Fibroblast of lung (primary cell): ENCODE results near the gene CSTB. TPM values are rescaled to one million over a fixed set of nuclear protein-coding genes. Genes with fewer than 3 reads are reported as not detected.

Experiments used
- DNase-seq, 2 donors: peaks; one replicate each; pipeline versions ENCODE4 v3.0.0 to v3.0.0-alpha.2; 2010; ENCODE audit warnings: low read depth in 2 of 2
- H2AFZ ChIP-seq: 2 replicates; pipeline ENCODE4 v1.5.1; 2012; ENCODE audit warnings: low read length, control low read depth, inconsistent platforms
- H3K27ac ChIP-seq: 2 replicates; pipeline ENCODE4 v1.5.1; 2011; ENCODE audit warnings: low read length, control low read depth; ENCODE audit not compliant: insufficient read depth
- H3K27me3 ChIP-seq: 2 replicates; pipeline ENCODE4 v1.5.1; 2011; ENCODE audit warnings: mild to moderate bottlenecking, low read length; ENCODE audit not compliant: control insufficient read depth, insufficient read depth
- H3K36me3 ChIP-seq: 2 replicates; pipeline ENCODE4 v1.5.1; 2011; ENCODE audit warnings: low read length; ENCODE audit not compliant: control insufficient read depth, insufficient read depth
- H3K4me1 ChIP-seq: 2 replicates; pipeline ENCODE4 v1.5.1; 2011; ENCODE audit warnings: low read length; ENCODE audit not compliant: control insufficient read depth, insufficient read depth; ENCODE audit errors: extremely low read depth
- H3K4me2 ChIP-seq: 2 replicates; pipeline ENCODE4 v1.5.1; 2011; ENCODE audit warnings: low read length, control low read depth; ENCODE audit not compliant: insufficient read depth; ENCODE audit errors: extremely low read depth
- H3K4me3 ChIP-seq, 4 experiments: fragments of 200-600 bp in 1 of 4; sonication (generic) in 1 of 4; replicated peaks in 1 of 4; 2 replicates each; pipeline ENCODE4 v1.5.1; 2011 to 2016; ENCODE audit warnings: low read length in 4 of 4, low read depth in 3 of 4, mild to moderate bottlenecking in 3 of 4, control low read depth in 2 of 4, inconsistent platforms in 1 of 4, mixed read lengths in 1 of 4; ENCODE audit not compliant: insufficient read depth in 1 of 4; ENCODE audit errors: control extremely low read depth in 1 of 4
- H3K79me2 ChIP-seq: 2 replicates; pipeline ENCODE4 v1.5.1; 2012; ENCODE audit warnings: mild to moderate bottlenecking, low read length, inconsistent platforms; ENCODE audit not compliant: control insufficient read depth, insufficient read depth
- H3K9ac ChIP-seq: 2 replicates; pipeline ENCODE4 v1.5.1; 2011; ENCODE audit warnings: mild to moderate bottlenecking, low read length, control low read depth; ENCODE audit not compliant: insufficient read depth
- H3K9me3 ChIP-seq: 2 replicates; pipeline ENCODE4 v1.5.1; 2012; ENCODE audit warnings: low read depth, low read length; ENCODE audit not compliant: control insufficient read depth, insufficient read depth
- H4K20me1 ChIP-seq: 2 replicates; pipeline ENCODE4 v1.5.1; 2011; ENCODE audit warnings: low read length; ENCODE audit not compliant: control insufficient read depth, insufficient read depth; ENCODE audit errors: extremely low read depth
- CTCF ChIP-seq, 2 donors: IDR thresholded peaks in 1 of 2; conservative IDR thresholded peaks in 1 of 2; 1 replicate in 1 of 2; 2 replicates in 1 of 2; pipeline ENCODE4 v1.5.1; 2011 to 2012; ENCODE audit warnings: low read length in 2 of 2, control low read depth in 1 of 2, inconsistent platforms in 1 of 2, low read depth in 1 of 2, mild to moderate bottlenecking in 1 of 2
- EZH2 ChIP-seq: IDR thresholded peaks from 2 replicates; pipeline ENCODE4 v1.5.1; 2012; ENCODE audit warnings: low read length, control low read depth, mild to moderate bottlenecking; ENCODE audit errors: missing control alignments
- polyA plus RNA-seq, 2 donors: library from polyadenylated mRNA; depleted of rRNA in 1 of 2; stranded (reverse) in 1 of 2; unstranded in 1 of 2; fragments of >200 nt; gene quantifications; 2 replicates each; pipeline ENCODE4 v1.2.1, GENCODE V29; 2011 to 2012; ENCODE audit warnings: missing spikeins in 1 of 2
- total RNA-seq: library from RNA; depleted of rRNA; stranded (reverse); fragments of >200 nt; gene quantifications from 2 replicates; pipeline ENCODE4 v1.2.1, GENCODE V29; 2014

The CSTB gene
- total and polyA plus RNA-seq, 2 donors (not counting 1 experiment from before 2014, with no cell fraction given), result 24.8 to 72.5 TPM

DNA sequence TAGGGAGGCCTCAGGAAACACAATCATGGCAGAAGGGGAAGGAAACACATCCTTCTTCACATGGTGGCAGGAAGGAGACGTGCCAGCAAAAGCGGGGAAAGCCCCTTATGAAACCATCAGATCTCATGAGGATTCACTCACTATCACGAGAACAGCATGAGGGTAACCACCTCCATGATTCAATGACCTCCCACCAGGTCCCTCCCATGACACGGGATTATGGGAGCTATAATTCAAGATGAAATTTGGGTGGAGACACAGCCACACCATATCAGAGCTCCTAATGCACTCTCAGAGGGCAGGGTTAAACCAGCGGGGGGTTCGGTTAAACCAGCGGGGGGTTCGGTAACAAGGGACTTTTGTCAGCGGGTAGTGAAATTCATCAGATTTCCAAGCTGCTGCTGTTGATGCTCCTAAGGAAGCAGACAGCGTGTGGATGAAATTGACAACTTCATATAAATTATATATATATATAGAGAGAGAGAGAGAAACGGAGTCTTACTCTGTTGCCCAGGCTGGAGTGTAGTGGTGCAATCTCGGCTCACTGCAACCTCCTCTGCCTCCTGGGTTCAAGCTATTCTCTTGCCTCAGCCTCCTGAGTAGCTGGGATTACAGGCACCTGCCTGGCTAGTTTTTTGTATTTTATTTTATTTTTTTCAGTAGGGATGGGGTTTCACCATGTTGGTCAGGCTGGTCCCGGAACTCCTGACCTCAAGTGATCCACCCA is 4.2 kb downstream of the CSTB start:
- Histone ChIP-seq H3K79me2 (peaks cover 21% of the 10 kb centered on the region), H3K9me3 (no peaks in the 10 kb centered on the region), H3K36me3 (peaks cover 11% of the 10 kb centered on the region), H4K20me1 (no peaks in the 10 kb centered on the region), H3K4me3 (no peak overlapping the region), H2AFZ (no peak overlapping the region), H3K4me1 (peaks cover 2% of the 10 kb centered on the region), H3K27me3 (no peaks in the 10 kb centered on the region), H3K9ac (no peak overlapping the region), H3K27ac (no peak overlapping the region), H3K4me2 (no peak overlapping the region)
- no peak for DNase-seq
- TF ChIP-seq EZH2, result no peak
- no peak for TF ChIP-seq CTCF (conservative IDR thresholded peaks at IDR 0.05 in 1 of 2, IDR thresholded peaks at IDR 0.05 in 1 of 2; ENCODE audit: low read depth in 1 of 2, low read length in 2 of 2)

GRCh38 chr21:43771199-43771675 is 4.9 kb downstream of the CSTB start:
- TF ChIP-seq EZH2, result no peak
- no peak for TF ChIP-seq CTCF (conservative IDR thresholded peaks at IDR 0.05 in 1 of 2, IDR thresholded peaks at IDR 0.05 in 1 of 2; ENCODE audit: low read depth in 1 of 2, low read length in 2 of 2)
- no peaks in the 10 kb centered on the region for H3K27me3 ChIP-seq
- no peak for DNase-seq
- no peaks in the 10 kb centered on the region for H4K20me1 ChIP-seq
- H3K4me2 ChIP-seq, result no peak overlapping the region
- peaks cover 11% of the 10 kb centered on the region for H3K36me3 ChIP-seq
- H3K79me2 ChIP-seq, result peaks cover 21% of the 10 kb centered on the region
- no peak overlapping the region for H3K27ac ChIP-seq
- no peaks in the 10 kb centered on the region for H3K9me3 ChIP-seq
- no peak overlapping the region for H2AFZ ChIP-seq
- peaks cover 2% of the 10 kb centered on the region for H3K4me1 ChIP-seq
- H3K9ac ChIP-seq, result no peak overlapping the region
- no peak overlapping the region for H3K4me3 ChIP-seq

DNA sequence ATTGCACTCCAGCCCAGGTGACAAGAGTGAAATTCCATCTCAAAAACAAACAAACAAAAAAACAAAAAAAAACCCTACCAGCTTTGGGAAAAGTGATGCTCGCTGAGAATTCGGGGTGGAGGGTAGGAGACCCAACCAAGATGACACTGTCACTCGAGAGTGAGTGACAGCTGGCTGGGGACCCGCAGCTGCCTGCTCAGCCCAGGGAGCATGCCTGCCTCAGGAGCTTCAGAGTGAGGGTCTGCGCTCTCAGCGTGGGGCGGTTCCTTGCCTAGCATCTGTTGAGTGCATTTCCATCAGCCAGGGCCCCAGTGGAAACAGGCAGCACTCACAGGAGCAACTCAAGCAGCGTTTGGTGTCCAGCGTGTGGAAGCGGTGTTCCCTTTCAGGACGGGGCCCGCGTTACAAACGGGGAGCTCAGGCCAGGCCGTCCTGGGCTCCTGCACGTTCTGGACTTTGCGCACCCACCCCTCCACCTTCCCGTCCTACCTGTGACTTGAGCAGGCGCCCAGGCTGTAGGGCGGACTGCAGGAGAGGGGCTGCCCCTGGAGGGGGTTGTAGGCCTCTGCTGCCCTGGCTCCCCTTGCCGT is 5.9 kb downstream of the CSTB start:
- H3K9ac ChIP-seq, result no peak overlapping the region
- H3K9me3 ChIP-seq, result no peaks in the 10 kb centered on the region
- H4K20me1 ChIP-seq, result no peaks in the 10 kb centered on the region
- H3K27ac ChIP-seq, result no peak overlapping the region
- H3K27me3 ChIP-seq, result no peaks in the 10 kb centered on the region
- H3K36me3 ChIP-seq, result peaks cover 11% of the 10 kb centered on the region
- H3K4me2 ChIP-seq, result no peak overlapping the region
- TF ChIP-seq EZH2, result no peak
- no peak overlapping the region for H2AFZ ChIP-seq
- H3K4me1 ChIP-seq, result peaks cover 3% of the 10 kb centered on the region
- peaks cover 12% of the 10 kb centered on the region for H3K79me2 ChIP-seq
- no peak for DNase-seq
- no peak overlapping the region for H3K4me3 ChIP-seq
